ENCODE data around the gene SLC25A1.
"Not testable (repeated sequence)": the region's sequence is repeated elsewhere in the genome, so short reads cannot be mapped to it uniquely, and the experiment has no call there.

SLC25A1 gene

GRCh38 chr22:19167106-19167869 is 11.2 kb downstream of the SLC25A1 start:
- no peak for DNase-seq (ENCODE audit: low read depth in 2 of 2)
- TF ChIP-seq, protein P1, sequence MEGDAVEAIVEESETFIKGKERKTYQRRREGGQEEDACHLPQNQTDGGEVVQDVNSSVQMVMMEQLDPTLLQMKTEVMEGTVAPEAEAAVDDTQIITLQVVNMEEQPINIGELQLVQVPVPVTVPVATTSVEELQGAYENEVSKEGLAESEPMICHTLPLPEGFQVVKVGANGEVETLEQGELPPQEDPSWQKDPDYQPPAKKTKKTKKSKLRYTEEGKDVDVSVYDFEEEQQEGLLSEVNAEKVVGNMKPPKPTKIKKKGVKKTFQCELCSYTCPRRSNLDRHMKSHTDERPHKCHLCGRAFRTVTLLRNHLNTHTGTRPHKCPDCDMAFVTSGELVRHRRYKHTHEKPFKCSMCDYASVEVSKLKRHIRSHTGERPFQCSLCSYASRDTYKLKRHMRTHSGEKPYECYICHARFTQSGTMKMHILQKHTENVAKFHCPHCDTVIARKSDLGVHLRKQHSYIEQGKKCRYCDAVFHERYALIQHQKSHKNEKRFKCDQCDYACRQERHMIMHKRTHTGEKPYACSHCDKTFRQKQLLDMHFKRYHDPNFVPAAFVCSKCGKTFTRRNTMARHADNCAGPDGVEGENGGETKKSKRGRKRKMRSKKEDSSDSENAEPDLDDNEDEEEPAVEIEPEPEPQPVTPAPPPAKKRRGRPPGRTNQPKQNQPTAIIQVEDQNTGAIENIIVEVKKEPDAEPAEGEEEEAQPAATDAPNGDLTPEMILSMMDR (IDR thresholded peaks at IDR 0.05; ENCODE audit: low read depth, low read length): no peak
- no peak overlapping the region for H3K4me3 ChIP-seq (replicated peaks in 1 of 2; ENCODE audit: low read depth in 2 of 2, low read length in 2 of 2)

DNA sequence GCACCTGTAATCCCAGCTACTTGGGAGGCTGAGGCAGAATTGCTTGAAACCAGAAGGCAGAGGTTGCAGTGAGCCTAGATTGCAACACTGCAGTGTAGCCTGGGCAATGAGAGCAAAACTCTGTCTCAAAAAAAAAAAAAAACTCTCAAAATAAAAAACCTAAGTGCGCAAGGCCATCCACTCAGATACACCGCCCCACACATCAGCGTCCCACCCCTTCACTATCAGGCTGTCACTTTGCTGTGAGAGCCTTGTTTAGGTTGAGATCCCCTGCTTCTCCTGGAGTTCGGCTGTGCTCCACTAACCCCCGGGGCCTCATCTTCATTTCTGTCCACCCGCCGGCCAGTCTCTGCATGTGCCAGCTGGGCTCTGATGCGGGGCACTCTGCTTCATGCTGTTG is 12.1 kb downstream of the SLC25A1 start:
- H3K4me3 ChIP-seq (replicated peaks in 1 of 2; ENCODE audit: low read depth in 2 of 2, low read length in 2 of 2): no peak overlapping the region
- TF ChIP-seq, protein P1 (IDR thresholded peaks at IDR 0.05; ENCODE audit: low read depth, low read length): no peak
- no peak for DNase-seq (ENCODE audit: low read depth in 2 of 2)

DNA sequence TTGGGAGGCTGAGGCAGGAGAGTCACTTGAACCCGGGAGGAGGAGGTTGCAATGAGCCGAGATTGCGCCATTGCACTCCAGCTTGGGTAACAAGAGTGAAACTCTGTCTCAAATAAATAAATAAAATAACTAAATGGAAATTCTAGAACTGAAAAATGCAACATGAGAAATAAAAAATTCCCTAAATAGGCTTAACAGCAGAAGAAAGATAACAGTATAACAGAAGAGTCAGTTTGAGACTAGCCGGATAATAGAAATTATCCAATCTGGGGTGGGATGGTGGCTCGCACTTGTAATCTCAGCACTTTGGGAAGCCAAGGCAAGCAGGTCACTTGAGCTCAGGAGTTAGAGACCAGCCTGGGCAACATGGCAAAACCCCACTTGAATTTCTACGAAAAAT is 14.1 kb downstream of the SLC25A1 start:
- TF ChIP-seq, protein P1 (IDR thresholded peaks at IDR 0.05; ENCODE audit: low read depth, low read length): no peak
- no peak for DNase-seq (ENCODE audit: low read depth in 2 of 2)
- no peak overlapping the region for H3K4me3 ChIP-seq (replicated peaks in 1 of 2; ENCODE audit: low read depth in 2 of 2, low read length in 2 of 2)

DNA sequence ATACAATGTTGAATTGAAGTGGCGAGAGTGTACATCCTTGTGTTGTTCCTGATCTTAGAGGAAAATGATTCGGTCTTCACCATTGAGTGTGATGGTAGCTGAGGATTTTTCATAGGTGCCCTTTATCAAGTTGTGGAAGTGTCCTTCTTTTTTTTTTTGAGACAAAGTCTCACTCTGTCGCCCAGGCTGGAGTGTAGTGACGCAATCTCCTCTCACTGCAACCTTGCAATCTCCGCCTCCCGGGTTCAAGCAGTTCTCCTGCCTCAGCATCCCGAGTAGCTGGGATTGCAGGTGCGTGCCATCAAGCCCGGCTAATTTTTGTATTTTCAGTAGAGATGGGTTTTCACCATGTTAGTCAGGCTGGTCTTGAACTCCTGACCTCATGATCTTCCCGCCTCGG is 19.9 kb downstream of the SLC25A1 start:
- not testable (repeated sequence) for DNase-seq (ENCODE audit: low read depth in 2 of 2); H3K4me3 ChIP-seq (replicated peaks in 1 of 2; ENCODE audit: low read depth in 2 of 2, low read length in 2 of 2)

DNA sequence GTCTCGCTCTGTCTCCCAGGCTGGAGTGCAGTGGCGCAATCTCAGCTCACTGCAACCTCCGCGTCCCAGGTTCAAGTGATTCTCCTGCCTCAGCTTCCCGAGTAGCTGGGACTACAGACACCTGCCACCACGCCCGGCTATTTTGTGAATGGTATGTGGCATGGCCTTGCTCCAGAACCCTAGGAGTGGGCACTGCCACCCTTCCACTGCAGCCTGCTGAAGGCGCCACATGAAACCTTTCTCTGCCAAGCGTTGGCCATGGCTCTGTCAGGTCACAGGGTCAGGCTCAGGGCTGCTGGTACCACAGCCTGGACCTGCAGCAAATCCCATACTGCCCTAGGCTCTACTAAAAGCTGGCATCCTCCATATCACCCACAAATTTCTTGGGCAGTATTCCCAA is 22.4 kb downstream of the SLC25A1 start:
- not testable (repeated sequence) for H3K4me3 ChIP-seq (replicated peaks in 1 of 2; ENCODE audit: low read depth in 2 of 2, low read length in 2 of 2); DNase-seq (ENCODE audit: low read depth in 2 of 2)

GRCh38 chr22:19152942-19153883 is 25.3 kb downstream of the SLC25A1 start:
- no peak overlapping the region for H3K4me3 ChIP-seq (replicated peaks in 1 of 2; ENCODE audit: low read depth in 2 of 2, low read length in 2 of 2)
- TF ChIP-seq, protein P1 (IDR thresholded peaks at IDR 0.05; ENCODE audit: low read depth, low read length): no peak
- no peak for DNase-seq (ENCODE audit: low read depth in 2 of 2)

DNA sequence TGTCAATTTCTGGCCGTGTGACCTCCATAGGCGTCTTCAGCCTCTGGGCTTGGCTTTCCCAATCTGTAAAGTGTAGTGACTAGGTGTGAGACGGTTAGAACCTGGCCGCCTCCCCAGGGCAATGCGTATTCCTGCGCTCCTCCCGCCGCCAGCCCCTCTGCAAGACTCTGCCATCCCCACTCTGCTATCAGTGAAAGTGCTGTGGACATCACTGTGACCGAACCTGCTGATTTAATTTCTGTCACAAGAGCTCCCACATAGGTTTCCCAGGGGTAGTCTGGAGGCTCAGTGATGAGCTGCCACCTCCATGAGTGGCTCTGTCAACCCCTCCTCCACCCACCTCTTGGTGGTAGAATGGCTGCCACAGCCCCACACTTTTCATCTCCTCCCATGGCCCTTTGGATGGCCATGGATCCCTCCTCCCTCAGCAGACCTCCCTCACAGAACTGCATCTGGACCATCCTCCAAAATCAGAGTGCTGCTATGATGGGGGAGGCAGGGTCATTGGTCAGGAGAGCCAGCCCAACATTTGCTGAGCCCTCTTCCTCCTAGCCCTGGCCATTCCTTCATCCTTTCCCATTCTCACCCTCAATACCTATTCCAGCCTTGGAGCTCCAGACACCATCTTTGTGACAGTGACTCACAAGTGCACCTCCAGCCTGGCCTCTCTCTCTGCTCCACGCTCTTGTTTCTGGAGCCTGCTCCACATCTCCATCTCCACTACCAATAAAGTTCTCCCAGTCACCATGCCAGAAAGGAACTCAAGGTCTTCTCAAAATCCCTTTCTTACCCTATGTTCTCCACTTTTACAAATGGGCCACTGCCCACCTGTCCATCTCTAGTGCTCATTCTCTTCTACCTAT is 27.0 kb downstream of the SLC25A1 start:
- TF ChIP-seq, protein P1 (IDR thresholded peaks at IDR 0.05; ENCODE audit: low read depth, low read length): no peak
- H3K4me3 ChIP-seq (replicated peaks in 1 of 2; ENCODE audit: low read depth in 2 of 2, low read length in 2 of 2): no peak overlapping the region
- no peak for DNase-seq (ENCODE audit: low read depth in 2 of 2)
